ENCODE measurements around the gene PDZD4. TPM values are rescaled to one million over a fixed set of nuclear protein-coding genes. Genes with fewer than 3 reads are reported as not detected.

PDZD4 gene
- total RNA-seq, 3 donors from 2014 or later = 1.5 to 24.2 (median 2.8) TPM

GRCh38 chrX:153791104-153791852 lies 39.1 kb downstream of the PDZD4 start:
- TF ChIP-seq CTCF (IDR thresholded peaks at IDR 0.05) = no peak
- peaks cover 3% of the 10 kb centered on the region for H3K4me1 ChIP-seq (ENCODE audit: low read depth)
- intact Hi-C loops (cut with DNase I, micrococcal nuclease) = no loop called here
- ATAC-seq (no peak), DNase-seq (no peak)
- no peaks in the 10 kb centered on the region for H3K9me3 ChIP-seq
- no peaks in the 10 kb centered on the region for H3K36me3 ChIP-seq (ENCODE audit: low read depth)
- no peak overlapping the region for H3K4me3 ChIP-seq

GRCh38 chrX:153789654-153790053 lies 40.7 kb downstream of the PDZD4 start:
- H3K4me1 ChIP-seq (ENCODE audit: low read depth) = peaks cover 3% of the 10 kb centered on the region
- no peak overlapping the region for H3K4me3 ChIP-seq
- intact Hi-C loops (cut with DNase I, micrococcal nuclease) = no loop called here
- no peaks in the 10 kb centered on the region for H3K36me3 ChIP-seq (ENCODE audit: low read depth)
- DNase-seq = no peak
- no peaks in the 10 kb centered on the region for H3K9me3 ChIP-seq
- TF ChIP-seq CTCF (IDR thresholded peaks at IDR 0.05) = no peak
- ATAC-seq = no peak

GRCh38 chrX:153786669-153787068 lies 43.7 kb downstream of the PDZD4 start:
- no peak for ATAC-seq
- no peaks in the 10 kb centered on the region for H3K4me1 ChIP-seq (ENCODE audit: low read depth)
- H3K4me3 ChIP-seq = no peak overlapping the region
- no peak for TF ChIP-seq CTCF (IDR thresholded peaks at IDR 0.05)
- H3K9me3 ChIP-seq = no peaks in the 10 kb centered on the region
- intact Hi-C loops (cut with DNase I, micrococcal nuclease) = no loop called here
- no peaks in the 10 kb centered on the region for H3K36me3 ChIP-seq (ENCODE audit: low read depth)
- DNase-seq = no peak

DNA sequence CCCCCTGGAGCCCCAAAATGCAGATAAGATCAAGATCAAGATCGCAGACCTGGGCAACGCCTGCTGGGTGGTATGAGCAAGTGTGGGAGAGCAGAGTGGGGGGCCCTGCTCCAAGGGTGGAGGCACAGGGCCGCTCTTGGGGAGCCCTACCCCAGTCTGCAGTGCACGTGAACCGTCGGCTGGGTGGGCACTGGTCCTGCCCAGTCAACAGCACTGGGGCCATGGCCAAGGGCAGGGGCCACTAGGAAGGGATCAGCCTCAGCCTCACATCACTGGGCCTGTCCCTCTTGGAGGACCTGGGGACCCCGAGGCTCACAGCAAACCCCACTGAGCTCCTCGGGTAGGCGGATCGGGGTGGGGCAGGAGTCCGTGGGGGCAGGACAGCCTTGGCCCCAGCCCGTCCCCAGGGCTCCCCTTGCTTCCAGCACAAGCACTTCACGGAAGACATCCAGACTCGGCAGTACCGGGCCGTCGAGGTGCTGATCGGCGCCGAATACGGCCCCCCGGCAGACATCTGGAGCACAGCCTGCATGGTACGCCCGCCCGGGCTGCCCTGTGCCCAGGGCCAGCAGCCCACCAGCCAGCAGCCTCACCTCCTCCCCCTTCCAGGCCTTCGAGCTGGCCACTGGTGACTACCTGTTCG lies 45.9 kb downstream of the PDZD4 start:
- Histone ChIP-seq H3K4me1 (ENCODE audit: low read depth) (no peaks in the 10 kb centered on the region), H3K36me3 (ENCODE audit: low read depth) (no peaks in the 10 kb centered on the region), H3K4me3 (no peak overlapping the region), H3K9me3 (no peaks in the 10 kb centered on the region)
- intact Hi-C loops (cut with DNase I, micrococcal nuclease) = no loop called here
- TF ChIP-seq CTCF (IDR thresholded peaks at IDR 0.05) = no peak
- ATAC-seq = no peak
- no peak for DNase-seq

DNA sequence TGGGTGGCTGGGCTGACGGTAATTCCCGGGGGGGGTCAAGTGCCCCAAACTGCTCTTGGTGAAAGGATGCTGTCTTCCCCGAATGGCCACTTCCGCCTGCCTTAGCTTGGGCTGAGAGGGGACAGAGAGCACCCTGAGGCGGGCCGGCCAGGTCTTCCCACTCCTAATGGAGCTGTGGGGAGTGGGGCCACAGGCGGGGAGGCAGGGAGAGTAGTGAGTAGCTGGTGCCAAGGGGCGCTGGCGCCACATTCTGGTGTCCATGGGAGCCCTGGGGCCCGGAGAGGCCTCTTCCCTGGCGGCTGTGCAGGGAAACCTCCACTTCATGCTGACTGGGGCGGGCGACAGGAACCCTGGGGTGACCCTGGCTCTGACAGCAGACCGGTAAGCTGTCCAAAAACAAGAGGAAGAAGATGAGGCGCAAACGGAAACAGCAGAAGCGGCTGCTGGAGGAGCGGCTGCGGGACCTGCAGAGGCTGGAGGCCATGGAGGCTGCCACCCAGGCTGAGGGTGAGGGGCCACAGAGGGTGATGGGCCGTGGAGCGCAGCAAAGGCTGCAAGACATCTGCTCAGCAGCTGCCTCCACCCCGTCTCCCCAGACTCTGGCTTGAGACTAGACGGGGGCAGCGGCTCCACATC lies 46.8 kb downstream of the PDZD4 start:
- ATAC-seq = no peak
- Histone ChIP-seq H3K4me3 (no peak overlapping the region), H3K9me3 (no peaks in the 10 kb centered on the region), H3K4me1 (ENCODE audit: low read depth) (no peaks in the 10 kb centered on the region), H3K36me3 (ENCODE audit: low read depth) (no peaks in the 10 kb centered on the region)
- intact Hi-C loops (cut with DNase I, micrococcal nuclease) = no loop called here
- TF ChIP-seq CTCF (IDR thresholded peaks at IDR 0.05) = no peak
- no peak for DNase-seq

Measured in mucosa of descending colon (tissue), 3 donors.